Pancreas (tissue), 10 donors: ENCODE data around the gene TTLL12. TPM values are rescaled to one million over a fixed set of nuclear protein-coding genes. Genes with fewer than 3 reads are reported as not detected.

ENCODE experiments used
- ATAC-seq, 4 donors: fragments of 200-7000 bp; cut with Tn5 transposase; one replicate each; pipeline versions ENCODE4 v1.8.0 to v1.9.1; 2020; ENCODE audit warnings: mild to moderate bottlenecking in 4 of 4, moderate library complexity in 4 of 4
- DNase-seq, 6 donors: peaks; one replicate each; pipeline ENCODE4 v3.0.0-alpha.2; 2020
- FAIRE-seq: peaks from 2 replicates; lab custom pipeline; 2012; peaks lifted over from hg19 to GRCh38; lab: Jason Lieb, UNC
- H3K27ac ChIP-seq, 4 donors: fragments of 200-600 bp; sonication (generic); 1 replicate in 3 of 4; 2 replicates in 1 of 4; pipeline versions ENCODE4 v1.5.0 to v1.8.0; 2020
- H3K27me3 ChIP-seq, 4 donors: fragments of 200-600 bp; one replicate each; pipeline ENCODE4 v1.8.0; 2021
- H3K36me3 ChIP-seq, 3 donors: fragments of 200-600 bp; sonication (generic) in 1 of 3; one replicate each; pipeline versions ENCODE4 v1.5.0 to v1.8.0; 2020 to 2021
- H3K4me1 ChIP-seq, 3 donors: fragments of 200-600 bp; one replicate each; pipeline ENCODE4 v1.8.0; 2021
- H3K4me3 ChIP-seq, 4 donors: fragments of 200-600 bp; sonication (generic) in 2 of 4; one replicate each; pipeline versions ENCODE4 v1.5.0 to v1.8.0; 2020 to 2021
- H3K9me3 ChIP-seq, 4 donors: fragments of 200-600 bp; one replicate each; pipeline ENCODE4 v1.8.0; 2021
- WGBS, 2 donors: extraction: QIAGEN DNeasy Blood & Tissue Kit; methylation state at CpG; one replicate each; pipeline ENCODE4 v1.1.7; 2013; 5-methylcytosine and 5-hydroxymethylcytosine counted together
- intact Hi-C, 3 donors: fragments of 100-400 bp; cut with DNase I; formaldehyde crosslinking; loops; one replicate each; pipeline versions ENCODE4 v1.11.1 to v1.14.2; 2022
- polyA plus RNA-seq, 2 donors: library from polyadenylated mRNA; stranded (reverse); fragments of 200-250 nt; gene quantifications; one replicate each; pipeline ENCODE4 v1.2.3, GENCODE V29; 2013
- total RNA-seq, 6 donors: library from RNA; stranded (reverse); fragmentation: NEBNext Ultra II Directional in 4 of 6; extraction: Animal tissue kit (Norgen Biotek cat#: 25700) in 4 of 6; gene quantifications; one replicate each; pipeline versions ENCODE4 v1.2.1 to v1.2.4, GENCODE V29; 2021 to 2023
- TF ChIP-seq, protein P1 (sequence below), 4 donors: fragments of 200-600 bp; sonication (generic) in 3 of 4; IDR thresholded peaks; one replicate each; pipeline versions ENCODE4 v1.5.0 to v1.8.0; 2021; ENCODE audit warnings: antibody characterized with exemption in 4 of 4
- donor health status: healthy with polysubstance abuse.
- donor health status: DM: no; HTN: no; CAD: no; lungs with moderate emphysema.
- donor health status: DM: no; HTN: no; CAD: no.
- donor health status: control.
- donor health status: control.
- donor health status: Bipolar disorder and iron deficiency.
- donor health status: DM: yes; HTN: yes; CAD: no.
- donor health status: DM: no; HTN: no; CAD: no.
- donor health status: DM: no; HTN: no; CAD: no.
- donor health status: DM: yes; HTN: yes; CAD: no.

The TTLL12 gene
- total RNA-seq = 10 to 100 TPM; 10.6 to 22.2 (median 16.1) TPM
- polyA plus RNA-seq = 10 to 100 TPM; 13.7 to 14.2 TPM

DNA sequence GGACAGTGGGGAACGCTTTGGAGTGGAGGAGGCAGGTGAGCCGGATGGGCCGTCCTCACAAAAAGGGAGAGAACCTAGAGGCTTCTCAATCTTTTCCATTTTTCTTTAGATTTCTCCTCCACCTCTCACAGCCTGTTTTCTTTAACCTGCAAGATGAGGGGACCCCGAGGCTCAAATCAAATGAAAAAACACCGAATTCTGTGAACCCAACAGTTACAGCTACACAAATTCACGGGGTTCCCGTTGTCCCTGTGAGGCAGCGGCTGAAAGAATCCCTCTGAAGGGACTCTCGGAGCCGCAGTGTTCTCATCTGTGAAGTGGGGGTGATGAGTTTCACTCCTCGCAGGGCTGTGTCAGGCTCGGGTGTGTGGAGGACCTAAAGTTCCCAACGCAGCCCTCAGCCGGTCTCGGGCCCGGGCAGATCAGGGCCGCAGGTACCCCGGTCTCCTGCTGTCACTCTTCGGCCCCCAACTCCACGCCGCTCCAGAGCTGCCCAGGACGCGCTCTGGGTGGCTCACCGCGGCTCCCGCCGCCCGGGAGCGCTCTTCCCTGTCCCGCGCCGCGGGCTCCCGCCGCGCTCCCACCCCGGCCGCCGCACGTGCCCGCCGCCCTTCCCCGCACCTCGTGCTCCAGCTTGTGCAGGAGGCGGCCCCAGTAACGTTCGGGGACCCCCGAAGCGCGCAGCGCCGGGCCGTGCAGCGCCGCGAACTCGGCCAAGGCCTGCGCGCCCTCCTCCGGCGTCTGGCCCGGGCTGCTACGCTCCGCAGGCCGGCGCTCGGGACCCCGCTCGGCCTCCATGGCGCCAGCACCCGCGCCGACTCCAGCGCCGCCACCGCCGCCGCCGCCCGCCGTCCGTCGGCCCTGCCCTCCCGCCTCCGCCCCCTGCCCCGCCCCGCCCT is at the start of gene TTLL12:
Gene TTLL12 (minus strand): TSS at position 863 of the 899 bp plus-strand sequence. CDS start 65 bp downstream, at position 798.
- no peaks in the 10 kb centered on the region for H3K36me3 ChIP-seq
- ATAC-seq = peak; percentile 30 to 65 (median 35)
- peak; percentile 56 to 88 (median 70) for DNase-seq
- FAIRE-seq = no peak
- no peaks in the 10 kb centered on the region for H3K27me3 ChIP-seq
- TF ChIP-seq, protein P1, sequence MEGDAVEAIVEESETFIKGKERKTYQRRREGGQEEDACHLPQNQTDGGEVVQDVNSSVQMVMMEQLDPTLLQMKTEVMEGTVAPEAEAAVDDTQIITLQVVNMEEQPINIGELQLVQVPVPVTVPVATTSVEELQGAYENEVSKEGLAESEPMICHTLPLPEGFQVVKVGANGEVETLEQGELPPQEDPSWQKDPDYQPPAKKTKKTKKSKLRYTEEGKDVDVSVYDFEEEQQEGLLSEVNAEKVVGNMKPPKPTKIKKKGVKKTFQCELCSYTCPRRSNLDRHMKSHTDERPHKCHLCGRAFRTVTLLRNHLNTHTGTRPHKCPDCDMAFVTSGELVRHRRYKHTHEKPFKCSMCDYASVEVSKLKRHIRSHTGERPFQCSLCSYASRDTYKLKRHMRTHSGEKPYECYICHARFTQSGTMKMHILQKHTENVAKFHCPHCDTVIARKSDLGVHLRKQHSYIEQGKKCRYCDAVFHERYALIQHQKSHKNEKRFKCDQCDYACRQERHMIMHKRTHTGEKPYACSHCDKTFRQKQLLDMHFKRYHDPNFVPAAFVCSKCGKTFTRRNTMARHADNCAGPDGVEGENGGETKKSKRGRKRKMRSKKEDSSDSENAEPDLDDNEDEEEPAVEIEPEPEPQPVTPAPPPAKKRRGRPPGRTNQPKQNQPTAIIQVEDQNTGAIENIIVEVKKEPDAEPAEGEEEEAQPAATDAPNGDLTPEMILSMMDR (IDR thresholded peaks at IDR 0.05) = no peak
- H3K27ac ChIP-seq = peak within 1 kb of the TSS; percentile 82 to 93 (median 90)
- intact Hi-C loops = no loop called here
- H3K9me3 ChIP-seq = no peaks in the 10 kb centered on the region
- WGBS, 2 donors = 0 to 1% methylated on average over 40 to 85 of the region's 87 CpGs
- peak within 1 kb of the TSS; percentile 53 to 84 (median 72) for H3K4me3 ChIP-seq
- H3K4me1 ChIP-seq = peaks cover 0 to 12% (median 4%) of the 10 kb centered on the region in 3 donors

DNA sequence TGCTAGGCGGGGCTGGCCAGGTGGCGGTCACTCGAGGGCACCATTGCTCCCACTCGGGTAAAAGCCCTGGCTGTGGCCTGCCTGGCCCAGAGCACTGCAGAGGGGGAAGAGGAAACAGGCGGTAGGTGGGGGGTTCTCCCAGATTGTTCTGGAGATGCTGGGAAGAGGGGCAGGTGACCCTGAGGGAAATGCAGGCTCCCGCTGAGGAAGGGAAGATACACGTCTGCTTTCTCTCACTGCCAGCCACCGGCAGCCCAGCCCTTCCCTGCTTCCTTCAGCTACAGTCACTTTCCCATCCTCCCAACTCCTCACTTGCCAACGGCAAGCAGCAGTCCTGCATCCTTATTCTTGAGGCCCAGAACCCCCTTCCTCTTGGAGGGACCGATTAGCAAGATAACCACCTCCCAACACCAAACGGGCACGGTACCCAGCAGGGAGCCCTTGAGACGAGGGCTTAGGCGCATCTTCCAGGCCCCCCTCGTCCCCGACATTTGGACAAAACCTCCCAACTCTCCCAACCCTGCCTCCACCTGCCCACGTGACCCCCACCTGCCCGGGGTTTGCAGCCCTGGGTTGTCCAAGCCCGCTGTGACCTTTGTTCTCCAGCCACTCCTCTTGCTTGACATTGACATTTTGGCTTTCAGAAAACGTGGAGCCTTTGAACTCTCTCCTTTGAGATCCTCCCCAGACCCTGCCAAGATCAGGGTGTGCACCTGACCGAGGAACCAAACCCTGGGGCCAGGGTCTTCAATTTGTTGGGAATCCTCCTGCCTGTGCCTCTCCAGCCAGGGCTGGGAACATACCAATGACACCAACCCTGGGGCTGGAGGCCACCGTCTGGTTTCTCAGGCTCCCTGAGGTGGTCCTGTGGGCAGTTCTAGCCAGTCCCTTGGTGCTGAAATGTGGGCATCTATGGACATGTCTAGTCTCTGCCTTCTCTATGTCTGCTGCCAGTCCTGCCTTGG is 48.8 kb upstream of the TTLL12 start:
- 69 to 73% methylated on average over 21 to 22 of the region's 22 CpGs for WGBS, 2 donors
- Histone ChIP-seq H3K36me3 (no peaks in the 10 kb centered on the region), H3K9me3 (no peaks in the 10 kb centered on the region), H3K4me3 (no peak overlapping the region), H3K4me1 (peaks cover 0 to 8% (median 5%) of the 10 kb centered on the region in 3 donors), H3K27ac (no peak overlapping the region), H3K27me3 (no peaks in the 10 kb centered on the region)
- peak in 1 of 4 donors; percentile 30 for ATAC-seq
- FAIRE-seq = no peak
- TF ChIP-seq, protein P1 (IDR thresholded peaks at IDR 0.05) = no peak
- no peak for DNase-seq
- intact Hi-C loops = loop anchor here in 1 of 3 donors (10.0 kb wide), 1 partner anchor 149 kb away; no protein-coding TSS in a partner anchor

DNA sequence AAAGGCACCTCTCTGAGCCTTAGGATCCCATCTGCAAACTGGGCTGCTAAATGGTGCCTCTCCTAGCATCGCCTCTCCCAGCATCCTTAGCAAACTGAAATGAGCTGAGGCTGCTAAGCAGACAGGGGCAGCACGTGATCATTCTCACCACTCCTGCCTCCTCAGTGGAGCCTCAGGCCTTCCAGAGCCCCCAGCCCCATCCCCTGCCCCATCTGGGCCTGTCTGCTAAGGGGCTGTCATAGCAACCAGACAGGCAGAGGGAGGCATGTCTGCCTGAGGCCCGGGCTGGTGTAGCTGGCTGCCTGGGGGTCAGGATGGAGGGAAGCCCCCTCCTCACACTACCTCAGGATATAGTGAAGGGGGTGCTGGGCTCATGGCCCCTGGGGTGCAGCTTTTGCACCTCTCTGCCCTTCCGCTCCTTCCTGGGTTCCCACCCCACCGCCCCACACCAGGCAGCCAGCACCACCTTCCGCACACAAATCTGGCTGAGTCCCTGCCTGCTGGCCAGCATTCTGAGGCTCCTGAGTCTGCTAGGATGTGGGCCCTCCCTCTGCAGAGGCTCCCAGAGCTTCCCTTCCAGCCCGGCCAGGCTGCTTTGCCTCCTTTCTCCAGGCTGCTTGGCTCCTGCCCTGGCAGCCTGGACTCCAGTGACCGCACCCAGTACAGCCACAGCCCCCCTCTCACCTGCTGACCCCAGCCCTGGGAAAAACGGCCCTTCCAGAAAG is 47.5 kb upstream of the TTLL12 start:
- no peak for DNase-seq
- Histone ChIP-seq H3K27me3 (no peaks in the 10 kb centered on the region), H3K36me3 (no peaks in the 10 kb centered on the region), H3K4me1 (peaks cover 0 to 8% (median 5%) of the 10 kb centered on the region in 3 donors), H3K27ac (no peak overlapping the region), H3K9me3 (no peaks in the 10 kb centered on the region), H3K4me3 (no peak overlapping the region)
- TF ChIP-seq, protein P1 (IDR thresholded peaks at IDR 0.05) = no peak
- ATAC-seq = no peak
- 75 to 94% methylated on average over 9 of the region's 9 CpGs for WGBS, 2 donors
- FAIRE-seq = no peak
- intact Hi-C loops = loop anchor here in 2 of 3 donors (5.0 to 10.0 kb wide), 3 partner anchors 113 to 150 kb away; no protein-coding TSS in a partner anchor

DNA sequence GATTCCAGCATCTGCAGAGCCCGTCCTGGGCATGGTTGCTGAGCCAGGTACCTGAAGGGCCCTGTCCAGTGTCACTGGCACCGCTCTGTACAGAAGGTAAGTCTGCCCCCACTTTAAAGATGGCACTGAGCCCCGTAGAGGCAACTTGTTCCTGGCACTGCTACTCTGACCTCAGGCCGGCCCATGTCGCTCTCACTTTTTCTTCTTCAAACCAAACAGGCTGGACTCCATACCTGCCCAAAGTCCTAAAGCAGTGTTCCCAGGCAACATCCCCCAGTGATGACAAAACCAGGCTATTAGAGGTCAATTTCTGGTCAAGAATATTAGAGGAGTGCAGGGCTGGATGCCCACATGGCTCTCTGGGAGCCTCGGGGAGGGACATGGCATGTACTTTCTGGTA is 46.6 kb upstream of the TTLL12 start:
- ATAC-seq (no peak), DNase-seq (no peak), FAIRE-seq (no peak)
- H3K4me1 ChIP-seq = peaks cover 0 to 8% (median 5%) of the 10 kb centered on the region in 3 donors
- WGBS, 2 donors = 72 to 81% methylated on average over 6 of the region's 6 CpGs
- H3K9me3 ChIP-seq = no peaks in the 10 kb centered on the region
- intact Hi-C loops = loop anchor here in 2 of 3 donors (5.0 to 10.0 kb wide), 3 partner anchors 114 to 151 kb away; no protein-coding TSS in a partner anchor
- TF ChIP-seq, protein P1 (IDR thresholded peaks at IDR 0.05) = no peak
- no peak overlapping the region for H3K27ac ChIP-seq
- H3K36me3 ChIP-seq = no peaks in the 10 kb centered on the region
- H3K27me3 ChIP-seq = no peaks in the 10 kb centered on the region
- H3K4me3 ChIP-seq = no peak overlapping the region
